HFFc6 (cell line): ENCODE measurements around the gene CNPY2. TPM values are rescaled to one million over a fixed set of nuclear protein-coding genes. Genes with fewer than 3 reads are reported as not detected.
A peak's percentile ranks its signal among the peaks of the same experiment; 100 is the strongest.
"Not testable (repeated sequence)": the region's sequence is repeated elsewhere in the genome, so short reads cannot be mapped to it uniquely, and the experiment has no call there.

Experiments used
- DNase-seq: peaks from one replicate; pipeline ENCODE4 v3.0.0-alpha.2; 2018
- H3K27ac Mint-ChIP-seq: 2 replicates; pipeline ENCODE4 v1.8.0; 2020; ENCODE audit warnings: mild to moderate bottlenecking, mixed read lengths
- H3K27me3 Mint-ChIP-seq: 2 replicates; pipeline ENCODE4 v1.8.0; 2021; ENCODE audit warnings: mild to moderate bottlenecking, moderate library complexity, mixed read lengths; ENCODE audit not compliant: insufficient read depth
- H3K36me3 Mint-ChIP-seq: 2 replicates; pipeline ENCODE4 v1.8.0; 2021; ENCODE audit warnings: low read depth, mixed read lengths
- H3K4me1 Mint-ChIP-seq: 2 replicates; pipeline ENCODE4 v1.8.0; 2020; ENCODE audit warnings: low read depth, mixed read lengths
- H3K4me3 Mint-ChIP-seq: 2 replicates; pipeline ENCODE4 v1.8.0; 2020; ENCODE audit warnings: mild to moderate bottlenecking, moderate library complexity, mixed read lengths
- H3K9me3 Mint-ChIP-seq: 2 replicates; pipeline ENCODE4 v1.8.0; 2020; ENCODE audit warnings: mild to moderate bottlenecking, mixed read lengths
- CTCF ChIP-seq: fragments of 200-600 bp; sonication (generic); IDR thresholded peaks from 2 replicates; pipeline ENCODE4 v1.5.0; 2021; ENCODE audit warnings: antibody characterized with exemption, mild to moderate bottlenecking
- total RNA-seq, 6 experiments: library from RNA; stranded (reverse); fragmentation: NEBNext Ultra II Directional; extraction: Animal tissue kit (Norgen Biotek cat#: 25700); gene quantifications; 2 replicates in 1 of 6; 3 replicates in 5 of 6; pipeline ENCODE4 v1.2.3, GENCODE V29; 2021

Gene CNPY2
- total RNA-seq, 6 experiments from 2014 or later, result 177 to 275 (median 188) TPM

GRCh38 chr12:56326533-56326932 lies 10.7 kb upstream of the CNPY2 start:
- Mint-ChIP-seq H3K36me3 (peaks cover 6% of the 10 kb centered on the region; the same call in 1 of the 2 replicates), H3K4me1 (peaks cover 4% of the 10 kb centered on the region; the same call in 1 of the 2 replicates), H3K27ac (no peak overlapping the region), H3K27me3 (no peaks in the 10 kb centered on the region), H3K4me3 (no peak overlapping the region), H3K9me3 (no peaks in the 10 kb centered on the region)
- TF ChIP-seq CTCF, result no peak
- DNase-seq, result no peak

GRCh38 chr12:56326126-56326525 lies 10.3 kb upstream of the CNPY2 start:
- H3K4me1 Mint-ChIP-seq, result peaks cover under 1% of the 10 kb centered on the region; the same call in 1 of the 2 replicates
- no peak for TF ChIP-seq CTCF
- no peaks in the 10 kb centered on the region for H3K9me3 Mint-ChIP-seq
- H3K4me3 Mint-ChIP-seq, result no peak overlapping the region
- no peak overlapping the region for H3K27ac Mint-ChIP-seq
- H3K36me3 Mint-ChIP-seq, result peaks cover 6% of the 10 kb centered on the region; the same call in 1 of the 2 replicates
- DNase-seq, result no peak
- H3K27me3 Mint-ChIP-seq, result no peaks in the 10 kb centered on the region

- no peaks in the 10 kb centered on the region for H3K4me1 Mint-ChIP-seq
- no peak overlapping the region for H3K4me3 Mint-ChIP-seq
- peaks cover 12% of the 10 kb centered on the region; the same call in 1 of the 2 replicates for H3K36me3 Mint-ChIP-seq
Observed at GRCh38 chr12:56324206-56324605, 8.4 kb upstream of the CNPY2 start.

GRCh38 chr12:56321610-56322009 lies 5.8 kb upstream of the CNPY2 start:
- not testable (repeated sequence) for DNase-seq, H3K4me1 Mint-ChIP-seq, H3K27me3 Mint-ChIP-seq, H3K27ac Mint-ChIP-seq, H3K9me3 Mint-ChIP-seq, H3K4me3 Mint-ChIP-seq
- peaks cover 12% of the 10 kb centered on the region; the same call in 1 of the 2 replicates for H3K36me3 Mint-ChIP-seq

More at GRCh38 chr12:56324206-56324605, 8.4 kb upstream of the CNPY2 start:
- no peak for TF ChIP-seq CTCF
- Mint-ChIP-seq H3K27me3 (no peaks in the 10 kb centered on the region; the same call in 1 of the 2 replicates), H3K27ac (no peak overlapping the region), H3K9me3 (no peaks in the 10 kb centered on the region)
- DNase-seq, result no peak

- H3K9me3 Mint-ChIP-seq, result no peaks in the 10 kb centered on the region
- H3K4me1 Mint-ChIP-seq, result no peaks in the 10 kb centered on the region
- H3K27ac Mint-ChIP-seq, result no peak overlapping the region
- TF ChIP-seq CTCF, result no peak
- no peak overlapping the region for H3K4me3 Mint-ChIP-seq
- DNase-seq, result peak; percentile 24
- peaks cover 12% of the 10 kb centered on the region; the same call in 1 of the 2 replicates for H3K36me3 Mint-ChIP-seq
- H3K27me3 Mint-ChIP-seq, result no peaks in the 10 kb centered on the region; the same call in 1 of the 2 replicates
Observed at GRCh38 chr12:56321027-56321426, 5.2 kb upstream of the CNPY2 start.

GRCh38 chr12:56317675-56318074 lies 1.9 kb upstream of the CNPY2 start:
- TF ChIP-seq CTCF, result peak; percentile 34
- Mint-ChIP-seq H3K27me3 (no peaks in the 10 kb centered on the region; the same call in 1 of the 2 replicates), H3K27ac (no peak overlapping the region), H3K36me3 (peaks cover 11% of the 10 kb centered on the region; the same call in 1 of the 2 replicates), H3K4me3 (no peak overlapping the region), H3K4me1 (peaks cover 8% of the 10 kb centered on the region; the same call in 1 of the 2 replicates), H3K9me3 (no peaks in the 10 kb centered on the region)
- DNase-seq, result no peak
